ENCODE data around the gene TACC2.

DNA sequence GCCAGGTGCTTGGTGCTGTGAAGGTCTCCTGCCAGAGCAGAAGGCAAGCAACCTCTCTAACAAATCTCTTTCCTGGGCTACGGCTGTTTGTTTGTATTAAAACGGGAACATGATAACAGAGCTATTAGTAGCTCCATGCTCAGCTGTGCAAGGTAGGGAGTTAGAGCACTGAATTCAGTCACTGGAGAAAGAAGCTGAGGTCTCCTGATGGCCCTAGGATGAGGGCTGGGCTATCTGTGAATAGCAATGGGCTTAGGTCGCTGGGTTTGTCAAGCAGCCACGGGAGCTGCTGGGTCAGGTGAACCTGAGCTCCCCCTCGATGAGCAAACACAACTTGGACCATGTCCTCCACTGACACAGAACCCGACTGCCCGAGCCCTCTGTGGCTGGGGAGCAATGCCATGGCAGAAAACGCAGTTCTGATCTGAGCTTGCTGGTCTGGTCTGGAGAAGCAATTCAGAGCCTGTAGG lies 24.4 kb downstream of the TACC2 start:
- TF ChIP-seq POLR2A (IDR thresholded peaks at IDR 0.05; ENCODE audit: low read depth, low read length) (no peak), EZH2 (IDR thresholded peaks at IDR 0.05; ENCODE audit: borderline replicate concordance, low read depth, low read length, severe bottlenecking) (no peak), POLR2AphosphoS5 (IDR thresholded peaks at IDR 0.05; ENCODE audit: insufficient read depth, low read depth, low read length) (no peak), MYC (IDR thresholded peaks at IDR 0.05; ENCODE audit: low read depth, low read length) (no peak)
- TF ChIP-seq, protein P1, sequence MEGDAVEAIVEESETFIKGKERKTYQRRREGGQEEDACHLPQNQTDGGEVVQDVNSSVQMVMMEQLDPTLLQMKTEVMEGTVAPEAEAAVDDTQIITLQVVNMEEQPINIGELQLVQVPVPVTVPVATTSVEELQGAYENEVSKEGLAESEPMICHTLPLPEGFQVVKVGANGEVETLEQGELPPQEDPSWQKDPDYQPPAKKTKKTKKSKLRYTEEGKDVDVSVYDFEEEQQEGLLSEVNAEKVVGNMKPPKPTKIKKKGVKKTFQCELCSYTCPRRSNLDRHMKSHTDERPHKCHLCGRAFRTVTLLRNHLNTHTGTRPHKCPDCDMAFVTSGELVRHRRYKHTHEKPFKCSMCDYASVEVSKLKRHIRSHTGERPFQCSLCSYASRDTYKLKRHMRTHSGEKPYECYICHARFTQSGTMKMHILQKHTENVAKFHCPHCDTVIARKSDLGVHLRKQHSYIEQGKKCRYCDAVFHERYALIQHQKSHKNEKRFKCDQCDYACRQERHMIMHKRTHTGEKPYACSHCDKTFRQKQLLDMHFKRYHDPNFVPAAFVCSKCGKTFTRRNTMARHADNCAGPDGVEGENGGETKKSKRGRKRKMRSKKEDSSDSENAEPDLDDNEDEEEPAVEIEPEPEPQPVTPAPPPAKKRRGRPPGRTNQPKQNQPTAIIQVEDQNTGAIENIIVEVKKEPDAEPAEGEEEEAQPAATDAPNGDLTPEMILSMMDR (IDR thresholded peaks at IDR 0.05; ENCODE audit: extremely low read depth in 1 of 2, insufficient read depth in 1 of 2, low read depth in 1 of 2, low read length in 2 of 2): no peak
- TF ChIP-seq, protein P2, sequence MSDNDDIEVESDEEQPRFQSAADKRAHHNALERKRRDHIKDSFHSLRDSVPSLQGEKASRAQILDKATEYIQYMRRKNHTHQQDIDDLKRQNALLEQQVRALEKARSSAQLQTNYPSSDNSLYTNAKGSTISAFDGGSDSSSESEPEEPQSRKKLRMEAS (IDR thresholded peaks at IDR 0.05; ENCODE audit: insufficient read depth, insufficient read length): no peak
